Gastroesophageal sphincter (tissue), 3 donors: ENCODE data around the gene ZNHIT2.

Experiments
- CTCF ChIP-seq, 4 experiments: fragments of 200-600 bp in 2 of 4; fragments of 450-650 bp in 2 of 4; sonication (generic) in 1 of 4; IDR thresholded peaks; one replicate each; pipeline ENCODE4 v1.5.1; 2017 to 2019; ENCODE audit warnings: antibody characterized with exemption in 4 of 4, mild to moderate bottlenecking in 2 of 4, moderate library complexity in 2 of 4
- EP300 ChIP-seq: sonication (generic); formaldehyde crosslinking; IDR thresholded peaks from one replicate; pipeline ENCODE4 v1.6.1; 2017; ENCODE audit warnings: antibody characterized with exemption, mild to moderate bottlenecking
- POLR2A ChIP-seq, 2 donors: fragments of 450-650 bp; IDR thresholded peaks; one replicate each; pipeline ENCODE4 v1.6.1; 2017; ENCODE audit warnings: antibody characterized with exemption in 2 of 2, mild to moderate bottlenecking in 2 of 2, moderate library complexity in 1 of 2
- POLR2AphosphoS5 ChIP-seq: sonication (generic); formaldehyde crosslinking; IDR thresholded peaks from one replicate; pipeline ENCODE4 v1.6.1; 2017; ENCODE audit warnings: antibody characterized with exemption

GRCh38 chr11:65134952-65135632 is 17.6 kb upstream of the ZNHIT2 start:
- TF ChIP-seq CTCF (IDR thresholded peaks at IDR 0.05) (peak in 1 of 4 experiments; percentile 11), EP300 (no peak), POLR2A (IDR thresholded peaks at IDR 0.05) (no peak), POLR2AphosphoS5 (peak; percentile 63)
